ENCODE measurements around the gene DCAF7.

DCAF7 gene

GRCh38 chr17:63639125-63639524, 88.8 kb downstream of the DCAF7 start:
- H3K4me3 ChIP-seq (ENCODE audit: low read length), result no peak overlapping the region
- TF ChIP-seq CTCF (conservative IDR thresholded peaks at IDR 0.05; ENCODE audit: low read length), result no peak
- DNase-seq (ENCODE audit: low read depth), result no peak

- TF ChIP-seq CTCF (conservative IDR thresholded peaks at IDR 0.05; ENCODE audit: low read length), result no peak
- H3K4me3 ChIP-seq (ENCODE audit: low read length), result no peak overlapping the region
- no peak for DNase-seq (ENCODE audit: low read depth)
These were observed 89.8 kb downstream of the DCAF7 start for GRCh38 chr17:63640038-63640437.

GRCh38 chr17:63641692-63642448, 91.6 kb downstream of the DCAF7 start:
- TF ChIP-seq CTCF (conservative IDR thresholded peaks at IDR 0.05; ENCODE audit: low read length), result no peak
- no peak for DNase-seq (ENCODE audit: low read depth)
- H3K4me3 ChIP-seq (ENCODE audit: low read length), result no peak overlapping the region

Data from AG10803 (cell line).